ENCODE measurements around the gene SMCO2. TPM values are rescaled to one million over a fixed set of nuclear protein-coding genes. Genes with fewer than 3 reads are reported as not detected.

SMCO2 gene
- total and polyA plus RNA-seq, 2 of the 13 experiments (the other 11 are each of a cell fraction or from before 2014, with no cell fraction given), result 0.15 TPM; not detected in 1

GRCh38 chr12:27521066-27521465 is 74.5 kb downstream of the SMCO2 start:
- Histone ChIP-seq H3K27me3 (ENCODE audit: control insufficient read depth in 1 of 2, insufficient read depth in 2 of 2, low read length in 2 of 2) (no peaks in the 10 kb centered on the region; a peak in 1 of 5 replicates), H3K4me2 (ENCODE audit: low read depth, low read length) (no peak overlapping the region; the same call in 1 of the 2 replicates), H3K36me3 (replicated peaks in 1 of 2; ENCODE audit: control insufficient read depth in 1 of 2, insufficient read depth in 2 of 2, low read length in 2 of 2) (no peaks in the 10 kb centered on the region), H3K9ac (ENCODE audit: insufficient read depth, low read depth, low read length) (no peak overlapping the region), H2AFZ (ENCODE audit: low read length) (peak overlapping the region; percentile 45), H3K9me3 (ENCODE audit: low read length) (no peaks in the 10 kb centered on the region), H3K27ac (ENCODE audit: extremely low read length, insufficient read depth, low read length) (no peak overlapping the region), H3K79me2 (ENCODE audit: insufficient read depth, low read length) (peaks cover 17% of the 10 kb centered on the region), H3K4me3 (replicated peaks in 1 of 3; ENCODE audit: insufficient read depth in 1 of 3, low read depth in 2 of 3, low read length in 3 of 3) (no peak overlapping the region), H3K4me1 (ENCODE audit: insufficient read depth, low read length) (peaks cover 29% of the 10 kb centered on the region), H4K20me1 (ENCODE audit: insufficient read depth, low read length) (no peaks in the 10 kb centered on the region)
- WGBS (ENCODE audit: low lambda C conversion rate), result 36% methylated on average over 4 of the region's 4 CpGs
- DNase-seq (ENCODE audit: low spot score) (no peak), ATAC-seq (no peak), FAIRE-seq (no peak)
- BruUV-seq (replicated peaks), result no TSS peak
- POLR2A ChIA-PET, result no interaction called here
- TF ChIP-seq LBX2 (CRISPR knock-in tag; IDR thresholded peaks at IDR 0.05; ENCODE audit: borderline replicate concordance), result no peak
- TF ChIP-seq PCBP1 (IDR thresholded peaks at IDR 0.05; ENCODE audit: borderline replicate concordance, low read depth, low read length), result no peak
- TF ChIP-seq ZBTB10 (CRISPR knock-in tag; IDR thresholded peaks at IDR 0.05; ENCODE audit: borderline replicate concordance), result no peak
- TF ChIP-seq MATR3 (CRISPR knock-in tag; IDR thresholded peaks at IDR 0.05), result no peak
- TF ChIP-seq HNRNPH1 (optimal IDR thresholded peaks at IDR 0.05; ENCODE audit: low read depth, low read length), result no peak
- TF ChIP-seq ZNF280B (CRISPR knock-in tag; IDR thresholded peaks at IDR 0.05; ENCODE audit: borderline replicate concordance), result no peak
- TF ChIP-seq KDM5B (CRISPR knock-in tag; IDR thresholded peaks at IDR 0.05; ENCODE audit: borderline replicate concordance), result no peak
- TF ChIP-seq ZFP82 (CRISPR knock-in tag; IDR thresholded peaks at IDR 0.05; ENCODE audit: borderline replicate concordance), result no peak
- CTCF ChIA-PET (ENCODE audit: low intra/inter-chr PET ratio, low total read pairs), result no interaction called here
- in situ Hi-C loops (cut with HindIII; ENCODE audit: extremely low pct_ligation_motif_present, low pct_unique_long_range_greater_than_20kb) (no loop called here), intact Hi-C loops (cut with micrococcal nuclease; ENCODE audit: unreplicated experiment) (loop anchor here (10.0 kb wide), 1 partner anchor 184 kb away; no protein-coding TSS in a partner anchor)

All from HepG2 (cell line).